DND-41 (cell line): ENCODE data around the gene SBNO1.

ENCODE experiments used
- CTCF ChIP-seq: IDR thresholded peaks from 2 replicates; pipeline ENCODE4 v1.5.1; 2012; ENCODE audit warnings: borderline replicate concordance, low read length, moderate library complexity, mild to moderate bottlenecking; ENCODE audit not compliant: poor library complexity, severe bottlenecking; ENCODE audit errors: extremely low read depth
- EZH2 ChIP-seq: IDR thresholded peaks from 3 replicates; pipeline ENCODE4 v1.6.1; 2012; ENCODE audit warnings: borderline replicate concordance, low read depth, mild to moderate bottlenecking, moderate library complexity, low read length, inconsistent platforms; ENCODE audit not compliant: severe bottlenecking

GRCh38 chr12:123273166-123273565 lies 91.5 kb downstream of the SBNO1 start:
- TF ChIP-seq CTCF (no peak), EZH2 (no peak)
